HepG2 (cell line): Measurements from ENCODE around the gene TMEM139. TPM values are rescaled to one million over a fixed set of nuclear protein-coding genes. Genes with fewer than 3 reads are reported as not detected.

Source experiments
- DMAP1 ChIP-seq: IDR thresholded peaks from 2 replicates; pipeline ENCODE4 v1.6.1; 2016
- ERF ChIP-seq: IDR thresholded peaks from 2 replicates; pipeline ENCODE4 v1.6.1; 2018; ENCODE audit warnings: missing biosample characterization, missing genetic modification reagents
- ETV5 ChIP-seq: IDR thresholded peaks from 2 replicates; pipeline ENCODE4 v1.6.1; 2018; ENCODE audit warnings: missing biosample characterization, missing genetic modification reagents, inconsistent platforms, borderline replicate concordance
- GTF2F1 ChIP-seq: fragments of 150-350 bp; IDR thresholded peaks from 2 replicates; pipeline ENCODE4 v1.6.1; 2014; ENCODE audit warnings: low read length
- HNRNPL ChIP-seq: fragments of 200-400 bp; formaldehyde crosslinking; IDR thresholded peaks from 2 replicates; pipeline ENCODE4 v1.6.1; 2017; ENCODE audit warnings: mild to moderate bottlenecking, low read depth, low read length
- PHB2 ChIP-seq: fragments of 450-650 bp; IDR thresholded peaks from 2 replicates; pipeline ENCODE4 v1.6.1; 2018; ENCODE audit not compliant: partially characterized antibody
- REPIN1 ChIP-seq: sonication (generic); formaldehyde crosslinking; IDR thresholded peaks from 2 replicates; pipeline ENCODE4 v1.8.0; 2022; ENCODE audit warnings: missing genetic modification reagents, low read depth, mild to moderate bottlenecking, borderline replicate concordance
- SAFB2 ChIP-seq: sonication (generic); formaldehyde crosslinking; IDR thresholded peaks from 2 replicates; pipeline ENCODE4 v1.5.1; 2020; ENCODE audit warnings: missing genetic modification reagents, low read depth, mild to moderate bottlenecking, borderline replicate concordance
- ZBTB20 ChIP-seq: sonication (generic); formaldehyde crosslinking; IDR thresholded peaks from 2 replicates; pipeline ENCODE4 v1.8.1; 2023; ENCODE audit warnings: missing genetic modification reagents, low read depth, mild to moderate bottlenecking, borderline replicate concordance
- ZNF446 ChIP-seq: sonication (generic); formaldehyde crosslinking; IDR thresholded peaks from 2 replicates; pipeline ENCODE4 v1.5.0; 2020; ENCODE audit warnings: mild to moderate bottlenecking, missing genetic modification reagents
- ZNF670 ChIP-seq: sonication (generic); formaldehyde crosslinking; IDR thresholded peaks from 2 replicates; pipeline ENCODE4 v1.8.0; 2022; ENCODE audit warnings: mild to moderate bottlenecking, missing genetic modification reagents, borderline replicate concordance
- ZNF746 ChIP-seq: sonication (generic); formaldehyde crosslinking; IDR thresholded peaks from 2 replicates; pipeline ENCODE4 v1.8.0; 2022; ENCODE audit warnings: mild to moderate bottlenecking, missing genetic modification reagents
- ZNF768 ChIP-seq: sonication (generic); formaldehyde crosslinking; IDR thresholded peaks from 2 replicates; pipeline ENCODE4 v1.4.0; 2020; ENCODE audit warnings: missing genetic modification reagents
- ZNF780A ChIP-seq: sonication (generic); formaldehyde crosslinking; IDR thresholded peaks from 2 replicates; pipeline ENCODE4 v1.8.0; 2022; ENCODE audit warnings: mild to moderate bottlenecking, missing genetic modification reagents, moderate library complexity
- polyA plus RNA-seq, 8 experiments: library from polyadenylated mRNA; depleted of rRNA in 3 of 8; stranded (reverse) in 7 of 8; unstranded in 1 of 8; fragments of >200 nt; fragmentation: Illumina TruSeq in 4 of 8; extraction: Trizol in 4 of 8; gene quantifications; 2 replicates each; pipeline versions ENCODE4 v1.2.1 to v1.2.3, GENCODE V29; 2011 to 2016; ENCODE audit warnings: low read depth in 4 of 8, missing spikeins in 1 of 8, mixed read lengths in 1 of 8; ENCODE audit not compliant: insufficient read depth in 1 of 8
- total RNA-seq, 5 experiments: library from RNA; depleted of rRNA; stranded (reverse); fragments of >200 nt; fragmentation: Illumina TruSeq; extraction: Trizol; gene quantifications; 2 replicates each; pipeline ENCODE4 v1.2.3, GENCODE V29; 2016; ENCODE audit warnings: low read depth in 1 of 5
- TF ChIP-seq, protein P1 (sequence below): sonication (generic); formaldehyde crosslinking; IDR thresholded peaks from 2 replicates; pipeline ENCODE4 v1.4.0; 2020; ENCODE audit warnings: missing genetic modification reagents
- TF ChIP-seq, protein P2 (sequence below): sonication (generic); formaldehyde crosslinking; IDR thresholded peaks from 2 replicates; pipeline ENCODE4 v1.4.0; 2020; ENCODE audit warnings: mild to moderate bottlenecking, missing genetic modification reagents
- TF ChIP-seq, protein P3 (sequence below): sonication (generic); formaldehyde crosslinking; conservative IDR thresholded peaks from 2 replicates; pipeline ENCODE4 v1.4.0; 2020; ENCODE audit warnings: missing genetic modification reagents
- TF ChIP-seq, protein P4 (sequence below): IDR thresholded peaks from 2 replicates; pipeline ENCODE4 v1.6.1; 2016
- TF ChIP-seq, protein P5 (sequence below): sonication (generic); formaldehyde crosslinking; IDR thresholded peaks from 2 replicates; pipeline ENCODE4 v1.5.1; 2020; ENCODE audit warnings: missing genetic modification reagents, mild to moderate bottlenecking, borderline replicate concordance
- TF ChIP-seq, protein P6 (sequence below): sonication (generic); formaldehyde crosslinking; IDR thresholded peaks from 2 replicates; pipeline ENCODE4 v1.4.0; 2020; ENCODE audit warnings: missing genetic modification reagents

TMEM139 gene
- total and polyA plus RNA-seq, 2 of the 13 experiments (the other 11 are each of a cell fraction or from before 2014, with no cell fraction given) = 7.9 to 14.0 TPM

DNA sequence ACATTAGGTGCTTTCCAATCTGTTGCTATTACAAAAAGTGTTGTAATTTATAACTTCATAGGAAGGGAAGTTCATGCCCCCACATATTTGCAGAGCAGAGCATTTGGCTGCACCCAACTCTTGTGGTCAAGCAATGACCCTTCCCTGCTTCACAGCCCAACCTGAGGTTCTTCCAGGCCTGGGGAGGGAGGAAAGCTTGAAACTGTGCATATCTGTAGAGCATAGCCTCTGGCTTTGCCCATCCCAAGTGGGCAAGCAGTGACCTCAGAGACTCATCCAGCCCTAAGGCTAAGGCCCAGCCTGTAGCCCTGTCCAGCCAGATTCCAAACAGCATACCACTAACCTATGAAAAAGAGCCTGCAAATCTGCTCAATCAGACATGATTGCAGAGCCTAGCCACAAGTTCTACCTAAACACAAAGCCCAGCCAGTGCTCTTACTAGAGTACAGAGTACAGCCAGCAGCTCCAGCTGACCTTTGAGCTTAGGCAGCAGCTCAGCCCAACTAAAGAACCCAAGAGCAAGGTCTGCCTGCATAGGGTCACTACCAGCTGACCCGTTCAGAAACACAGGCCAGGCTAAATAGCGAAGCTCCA, 35.9 kb upstream of the TMEM139 start (continued):
- no peak for TF ChIP-seq ZNF780A (CRISPR knock-in tag)
- TF ChIP-seq GTF2F1 = no peak
- TF ChIP-seq ERF (CRISPR knock-in tag) = no peak
- no peak for TF ChIP-seq ZNF768 (CRISPR knock-in tag)
- no peak for TF ChIP-seq ETV5 (CRISPR knock-in tag)
- no peak for TF ChIP-seq DMAP1 (CRISPR knock-in tag)
- no peak for TF ChIP-seq ZNF746 (CRISPR knock-in tag)
- TF ChIP-seq ZNF670 (CRISPR knock-in tag) = no peak; the same call in 1 of the 2 replicates
- TF ChIP-seq, protein P1, sequence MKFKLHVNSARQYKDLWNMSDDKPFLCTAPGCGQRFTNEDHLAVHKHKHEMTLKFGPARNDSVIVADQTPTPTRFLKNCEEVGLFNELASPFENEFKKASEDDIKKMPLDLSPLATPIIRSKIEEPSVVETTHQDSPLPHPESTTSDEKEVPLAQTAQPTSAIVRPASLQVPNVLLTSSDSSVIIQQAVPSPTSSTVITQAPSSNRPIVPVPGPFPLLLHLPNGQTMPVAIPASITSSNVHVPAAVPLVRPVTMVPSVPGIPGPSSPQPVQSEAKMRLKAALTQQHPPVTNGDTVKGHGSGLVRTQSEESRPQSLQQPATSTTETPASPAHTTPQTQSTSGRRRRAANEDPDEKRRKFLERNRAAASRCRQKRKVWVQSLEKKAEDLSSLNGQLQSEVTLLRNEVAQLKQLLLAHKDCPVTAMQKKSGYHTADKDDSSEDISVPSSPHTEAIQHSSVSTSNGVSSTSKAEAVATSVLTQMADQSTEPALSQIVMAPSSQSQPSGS (CRISPR knock-in tag) = peak; percentile 59; the same call in 1 of the 2 replicates
- TF ChIP-seq SAFB2 = no peak
- TF ChIP-seq PHB2 = no peak
- TF ChIP-seq HNRNPL = no peak
- TF ChIP-seq, protein P2, sequence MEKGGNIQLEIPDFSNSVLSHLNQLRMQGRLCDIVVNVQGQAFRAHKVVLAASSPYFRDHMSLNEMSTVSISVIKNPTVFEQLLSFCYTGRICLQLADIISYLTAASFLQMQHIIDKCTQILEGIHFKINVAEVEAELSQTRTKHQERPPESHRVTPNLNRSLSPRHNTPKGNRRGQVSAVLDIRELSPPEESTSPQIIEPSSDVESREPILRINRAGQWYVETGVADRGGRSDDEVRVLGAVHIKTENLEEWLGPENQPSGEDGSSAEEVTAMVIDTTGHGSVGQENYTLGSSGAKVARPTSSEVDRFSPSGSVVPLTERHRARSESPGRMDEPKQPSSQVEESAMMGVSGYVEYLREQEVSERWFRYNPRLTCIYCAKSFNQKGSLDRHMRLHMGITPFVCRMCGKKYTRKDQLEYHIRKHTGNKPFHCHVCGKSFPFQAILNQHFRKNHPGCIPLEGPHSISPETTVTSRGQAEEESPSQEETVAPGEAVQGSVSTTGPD = no peak
- TF ChIP-seq, protein P3, sequence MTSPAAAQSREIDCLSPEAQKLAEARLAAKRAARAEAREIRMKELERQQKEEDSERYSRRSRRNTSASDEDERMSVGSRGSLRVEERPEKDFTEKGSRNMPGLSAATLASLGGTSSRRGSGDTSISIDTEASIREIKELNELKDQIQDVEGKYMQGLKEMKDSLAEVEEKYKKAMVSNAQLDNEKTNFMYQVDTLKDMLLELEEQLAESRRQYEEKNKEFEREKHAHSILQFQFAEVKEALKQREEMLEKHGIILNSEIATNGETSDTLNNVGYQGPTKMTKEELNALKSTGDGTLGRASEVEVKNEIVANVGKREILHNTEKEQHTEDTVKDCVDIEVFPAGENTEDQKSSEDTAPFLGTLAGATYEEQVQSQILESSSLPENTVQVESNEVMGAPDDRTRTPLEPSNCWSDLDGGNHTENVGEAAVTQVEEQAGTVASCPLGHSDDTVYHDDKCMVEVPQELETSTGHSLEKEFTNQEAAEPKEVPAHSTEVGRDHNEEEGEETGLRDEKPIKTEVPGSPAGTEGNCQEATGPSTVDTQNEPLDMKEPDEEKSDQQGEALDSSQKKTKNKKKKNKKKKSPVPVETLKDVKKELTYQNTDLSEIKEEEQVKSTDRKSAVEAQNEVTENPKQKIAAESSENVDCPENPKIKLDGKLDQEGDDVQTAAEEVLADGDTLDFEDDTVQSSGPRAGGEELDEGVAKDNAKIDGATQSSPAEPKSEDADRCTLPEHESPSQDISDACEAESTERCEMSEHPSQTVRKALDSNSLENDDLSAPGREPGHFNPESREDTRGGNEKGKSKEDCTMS (CRISPR knock-in tag) = no peak
- TF ChIP-seq, protein P4, sequence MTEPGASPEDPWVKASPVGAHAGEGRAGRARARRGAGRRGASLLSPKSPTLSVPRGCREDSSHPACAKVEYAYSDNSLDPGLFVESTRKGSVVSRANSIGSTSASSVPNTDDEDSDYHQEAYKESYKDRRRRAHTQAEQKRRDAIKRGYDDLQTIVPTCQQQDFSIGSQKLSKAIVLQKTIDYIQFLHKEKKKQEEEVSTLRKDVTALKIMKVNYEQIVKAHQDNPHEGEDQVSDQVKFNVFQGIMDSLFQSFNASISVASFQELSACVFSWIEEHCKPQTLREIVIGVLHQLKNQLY (CRISPR knock-in tag) = no peak
- TF ChIP-seq, protein P5, sequence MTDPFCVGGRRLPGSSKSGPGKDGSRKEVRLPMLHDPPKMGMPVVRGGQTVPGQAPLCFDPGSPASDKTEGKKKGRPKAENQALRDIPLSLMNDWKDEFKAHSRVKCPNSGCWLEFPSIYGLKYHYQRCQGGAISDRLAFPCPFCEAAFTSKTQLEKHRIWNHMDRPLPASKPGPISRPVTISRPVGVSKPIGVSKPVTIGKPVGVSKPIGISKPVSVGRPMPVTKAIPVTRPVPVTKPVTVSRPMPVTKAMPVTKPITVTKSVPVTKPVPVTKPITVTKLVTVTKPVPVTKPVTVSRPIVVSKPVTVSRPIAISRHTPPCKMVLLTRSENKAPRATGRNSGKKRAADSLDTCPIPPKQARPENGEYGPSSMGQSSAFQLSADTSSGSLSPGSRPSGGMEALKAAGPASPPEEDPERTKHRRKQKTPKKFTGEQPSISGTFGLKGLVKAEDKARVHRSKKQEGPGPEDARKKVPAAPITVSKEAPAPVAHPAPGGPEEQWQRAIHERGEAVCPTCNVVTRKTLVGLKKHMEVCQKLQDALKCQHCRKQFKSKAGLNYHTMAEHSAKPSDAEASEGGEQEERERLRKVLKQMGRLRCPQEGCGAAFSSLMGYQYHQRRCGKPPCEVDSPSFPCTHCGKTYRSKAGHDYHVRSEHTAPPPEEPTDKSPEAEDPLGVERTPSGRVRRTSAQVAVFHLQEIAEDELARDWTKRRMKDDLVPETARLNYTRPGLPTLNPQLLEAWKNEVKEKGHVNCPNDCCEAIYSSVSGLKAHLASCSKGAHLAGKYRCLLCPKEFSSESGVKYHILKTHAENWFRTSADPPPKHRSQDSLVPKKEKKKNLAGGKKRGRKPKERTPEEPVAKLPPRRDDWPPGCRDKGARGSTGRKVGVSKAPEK (CRISPR knock-in tag) = no peak
- TF ChIP-seq ZNF446 (CRISPR knock-in tag) = no peak
- TF ChIP-seq, protein P6, sequence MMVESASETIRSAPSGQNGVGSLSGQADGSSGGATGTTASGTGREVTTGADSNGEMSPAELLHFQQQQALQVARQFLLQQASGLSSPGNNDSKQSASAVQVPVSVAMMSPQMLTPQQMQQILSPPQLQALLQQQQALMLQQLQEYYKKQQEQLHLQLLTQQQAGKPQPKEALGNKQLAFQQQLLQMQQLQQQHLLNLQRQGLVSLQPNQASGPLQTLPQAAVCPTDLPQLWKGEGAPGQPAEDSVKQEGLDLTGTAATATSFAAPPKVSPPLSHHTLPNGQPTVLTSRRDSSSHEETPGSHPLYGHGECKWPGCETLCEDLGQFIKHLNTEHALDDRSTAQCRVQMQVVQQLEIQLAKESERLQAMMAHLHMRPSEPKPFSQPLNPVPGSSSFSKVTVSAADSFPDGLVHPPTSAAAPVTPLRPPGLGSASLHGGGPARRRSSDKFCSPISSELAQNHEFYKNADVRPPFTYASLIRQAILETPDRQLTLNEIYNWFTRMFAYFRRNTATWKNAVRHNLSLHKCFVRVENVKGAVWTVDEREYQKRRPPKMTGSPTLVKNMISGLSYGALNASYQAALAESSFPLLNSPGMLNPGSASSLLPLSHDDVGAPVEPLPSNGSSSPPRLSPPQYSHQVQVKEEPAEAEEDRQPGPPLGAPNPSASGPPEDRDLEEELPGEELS (CRISPR knock-in tag) = no peak
- TF ChIP-seq REPIN1 = peak; percentile 57; the same call in 1 of the 2 replicates
- TF ChIP-seq ZBTB20 (CRISPR knock-in tag) = no peak
